Activated B cell treated with CpG ODN at 0.5 μM for 24 hours (primary cell): ENCODE measurements around the gene ERMARD. TPM values are rescaled to one million over a fixed set of nuclear protein-coding genes. Genes with fewer than 3 reads are reported as not detected.

Source experiments
- ATAC-seq: fragments of 200-7000 bp; cut with Tn5 transposase; one replicate; pipeline ENCODE4 v1.10.0; 2021; ENCODE audit warnings: low read depth, mild to moderate bottlenecking, moderate library complexity
- CTCF ChIA-PET: fragments of 350-600 bp; sonication (Branson Sonifier 250); formaldehyde crosslinking; loops from one replicate; lab custom pipeline; 2021; ENCODE audit warnings: antibody characterized with exemption; lab: Charles Lee
- POLR2A ChIA-PET: fragments of 350-600 bp; sonication (Branson Sonifier 250); formaldehyde crosslinking; loops from one replicate; lab custom pipeline; 2021; ENCODE audit warnings: antibody characterized with exemption; lab: Charles Lee
- DNase-seq: peaks from one replicate; pipeline ENCODE4 v3.0.0; 2022
- H3K27ac Mint-ChIP-seq: one replicate; pipeline ENCODE4 v1.8.0; 2020; ENCODE audit warnings: mixed read lengths
- H3K27me3 Mint-ChIP-seq: one replicate; pipeline ENCODE4 v1.8.0; 2021; ENCODE audit warnings: mixed read lengths
- H3K36me3 Mint-ChIP-seq: one replicate; pipeline ENCODE4 v1.8.0; 2021; ENCODE audit warnings: low read depth, mixed read lengths
- H3K4me1 Mint-ChIP-seq: one replicate; pipeline ENCODE4 v1.8.0; 2021; ENCODE audit warnings: mixed read lengths
- H3K4me3 Mint-ChIP-seq: one replicate; pipeline ENCODE4 v1.8.0; 2020; ENCODE audit warnings: mild to moderate bottlenecking, mixed read lengths
- H3K9me3 Mint-ChIP-seq: one replicate; pipeline ENCODE4 v1.8.0; 2020; ENCODE audit warnings: mixed read lengths
- CTCF ChIP-seq: fragments of 200-600 bp; IDR thresholded peaks from one replicate; pipeline ENCODE4 v1.8.0; 2022; ENCODE audit warnings: antibody characterized with exemption, mild to moderate bottlenecking
- intact Hi-C: fragments of 100-400 bp; cut with micrococcal nuclease; formaldehyde crosslinking; loops from one replicate; pipeline ENCODE4 v1.15.1; 2024
- total RNA-seq: library from RNA; stranded (reverse); gene quantifications from 2 replicates; pipeline ENCODE4 v1.2.3, GENCODE V29; 2022

The ERMARD gene
- total RNA-seq, 1 donor from 2014 or later, result 45.4 TPM

- no peak for TF ChIP-seq CTCF
- peaks cover 12% of the 10 kb centered on the region for H3K36me3 Mint-ChIP-seq
- H3K27ac Mint-ChIP-seq, result no peak overlapping the region
- peaks cover 10% of the 10 kb centered on the region for H3K4me1 Mint-ChIP-seq
- H3K9me3 Mint-ChIP-seq, result no peaks in the 10 kb centered on the region
- H3K4me3 Mint-ChIP-seq, result no peak overlapping the region
- CTCF ChIA-PET, result no interaction called here
- no peak for DNase-seq
- POLR2A ChIA-PET, result no interaction called here
- ATAC-seq, result no peak
- intact Hi-C loops, result no loop called here
- peaks cover 8% of the 10 kb centered on the region for H3K27me3 Mint-ChIP-seq
These were observed 34.9 kb downstream of the ERMARD start for GRCh38 chr6:169786349-169786748.

- DNase-seq, result no peak
- TF ChIP-seq CTCF, result no peak
- POLR2A ChIA-PET, result no interaction called here
- Mint-ChIP-seq H3K27me3 (peaks cover 22% of the 10 kb centered on the region), H3K36me3 (peaks cover 8% of the 10 kb centered on the region), H3K4me3 (no peak overlapping the region), H3K9me3 (no peaks in the 10 kb centered on the region), H3K27ac (no peak overlapping the region), H3K4me1 (peaks cover 10% of the 10 kb centered on the region)
- intact Hi-C loops, result no loop called here
- CTCF ChIA-PET, result interaction anchor here (4.0 kb wide), 1 partner anchor 730 kb away, joined by 36 read pairs; no protein-coding TSS in a partner anchor
- no peak for ATAC-seq
These were observed 36.4 kb downstream of the ERMARD start for GRCh38 chr6:169787797-169788196.

- Mint-ChIP-seq H3K36me3 (peaks cover 3% of the 10 kb centered on the region), H3K27me3 (peaks cover 31% of the 10 kb centered on the region), H3K4me1 (peaks cover 10% of the 10 kb centered on the region), H3K9me3 (no peaks in the 10 kb centered on the region), H3K4me3 (no peak overlapping the region), H3K27ac (no peak overlapping the region)
- DNase-seq, result no peak
- no peak for TF ChIP-seq CTCF
- POLR2A ChIA-PET, result no interaction called here
- ATAC-seq, result no peak
- intact Hi-C loops, result no loop called here
- CTCF ChIA-PET, result interaction anchor here (4.0 kb wide), 1 partner anchor 729 kb away, joined by 36 read pairs; no protein-coding TSS in a partner anchor
These were observed 37.4 kb downstream of the ERMARD start for GRCh38 chr6:169788809-169789145.

- peaks cover 32% of the 10 kb centered on the region for H3K27me3 Mint-ChIP-seq
- no peak overlapping the region for H3K27ac Mint-ChIP-seq
- CTCF ChIA-PET, result interaction anchor here (0.8 to 4.0 kb wide), 14 partner anchors 9 to 741 kb away, joined by 3 to 36 read pairs (median 4); no protein-coding TSS in a partner anchor
- H3K4me3 Mint-ChIP-seq, result peak overlapping the region; percentile 85
- no peaks in the 10 kb centered on the region for H3K36me3 Mint-ChIP-seq
- POLR2A ChIA-PET, result no interaction called here
- H3K4me1 Mint-ChIP-seq, result peaks cover 10% of the 10 kb centered on the region
- intact Hi-C loops, result no loop called here
- no peak for DNase-seq
- no peak for ATAC-seq
- TF ChIP-seq CTCF, result no peak
- no peaks in the 10 kb centered on the region for H3K9me3 Mint-ChIP-seq
These were observed 37.9 kb downstream of the ERMARD start for GRCh38 chr6:169789146-169789943.
